Retinal pigment epithelial cell (primary cell): Measurements from ENCODE around the gene BDKRB2.

Experiments used
- DNase-seq: peaks from one replicate; pipeline ENCODE4 v3.0.0-alpha.2; 2010; ENCODE audit warnings: low read depth
- H3K4me3 ChIP-seq: 2 replicates; pipeline ENCODE4 v1.5.1; 2011; ENCODE audit warnings: mild to moderate bottlenecking, low read length, control low read depth, moderate library complexity
- CTCF ChIP-seq: conservative IDR thresholded peaks from 2 replicates; pipeline ENCODE4 v1.5.1; 2011; ENCODE audit warnings: low read depth, low read length, control low read depth, inconsistent platforms

The BDKRB2 gene

GRCh38 chr14:96177766-96178375, 26.8 kb upstream of the BDKRB2 start:
- TF ChIP-seq CTCF, result no peak
- H3K4me3 ChIP-seq, result no peak overlapping the region
- DNase-seq, result no peak

- H3K4me3 ChIP-seq, result no peak overlapping the region
- DNase-seq, result no peak
- TF ChIP-seq CTCF, result no peak
Measured at GRCh38 chr14:96178461-96179321, 25.9 kb upstream of the BDKRB2 start.

- no peak for TF ChIP-seq CTCF
- H3K4me3 ChIP-seq, result no peak overlapping the region
- no peak for DNase-seq
Measured at GRCh38 chr14:96180043-96180874, 24.4 kb upstream of the BDKRB2 start.

GRCh38 chr14:96181186-96182056, 23.2 kb upstream of the BDKRB2 start:
- no peak overlapping the region for H3K4me3 ChIP-seq
- DNase-seq, result no peak
- no peak for TF ChIP-seq CTCF

GRCh38 chr14:96182546-96182945, 22.1 kb upstream of the BDKRB2 start:
- DNase-seq, result no peak
- TF ChIP-seq CTCF, result no peak
- H3K4me3 ChIP-seq, result no peak overlapping the region

GRCh38 chr14:96184737-96185136, 19.9 kb upstream of the BDKRB2 start:
- no peak overlapping the region for H3K4me3 ChIP-seq
- no peak for TF ChIP-seq CTCF
- DNase-seq, result no peak
